Myometrial cell (primary cell): ENCODE results near the gene APOC4. TPM values are rescaled to one million over a fixed set of nuclear protein-coding genes. Genes with fewer than 3 reads are reported as not detected.

Experiments used
- total RNA-seq: library from RNA; depleted of rRNA; stranded (reverse); fragments of >200 nt; gene quantifications from 2 replicates; pipeline ENCODE4 v1.2.3, GENCODE V29; 2015

Gene APOC4
- not detected in 2 replicates for total RNA-seq

GRCh38 chr19:44942067-44942571, at the start of gene APOC4:
Gene APOC4 (plus strand): TSS chr19:44942237. CDS start chr19:44942278, 41 bp downstream.

GRCh38 chr19:44905437-44906160, 36.4 kb upstream of the APOC4 start, which contains the start of gene APOE:
Gene APOE (plus strand): TSS chr19:44905796. CDS start chr19:44906625, 829 bp downstream.

GRCh38 chr19:44914433-44915206, 27.4 kb upstream of the APOC4 start, which contains the start of gene APOC1:
Gene APOC1 (plus strand): TSS chr19:44914608. CDS start chr19:44914892, 284 bp downstream.

GRCh38 chr19:44954649-44955504, 12.8 kb downstream of the APOC4 start, which contains the start of gene CLPTM1:
Gene CLPTM1 (plus strand): TSS chr19:44955380. CDS start chr19:44955396, 16 bp downstream.

Other genes with a start within 250 kb of the APOC4 start
- gene CEACAM16, start 243.1 kb upstream of the APOC4 start, total RNA-seq: not detected in 2 replicates
- 36.3 and 44.4 TPM in 2 replicates for gene BCL3, start 193.5 kb upstream of the APOC4 start, total RNA-seq
- 0.58 TPM in 1 of 2 replicates, not detected in the other for gene CBLC, start 164.3 kb upstream of the APOC4 start, total RNA-seq
- 19.0 and 25.9 TPM in 2 replicates for gene BCAM, start 133.1 kb upstream of the APOC4 start, total RNA-seq
- 246 and 247 TPM in 2 replicates for gene NECTIN2, start 95.9 kb upstream of the APOC4 start, total RNA-seq
- gene TOMM40, start 51.0 kb upstream of the APOC4 start, total RNA-seq: 70.3 and 96.9 TPM in 2 replicates
- gene APOE, start 36.4 kb upstream of the APOC4 start, total RNA-seq: 11.8 and 21.4 TPM in 2 replicates
- gene APOC1, start 27.6 kb upstream of the APOC4 start, total RNA-seq: 6.6 and 16.7 TPM in 2 replicates
- gene APOC2, start 3.8 kb downstream of the APOC4 start, total RNA-seq: not detected in 2 replicates
- gene CLPTM1, start 13.1 kb downstream of the APOC4 start, total RNA-seq: 42.7 and 82.2 TPM in 2 replicates
- 14.9 and 21.9 TPM in 2 replicates for gene RELB, start 59.2 kb downstream of the APOC4 start, total RNA-seq
- 37.4 and 38.6 TPM in 2 replicates for gene CLASRP, start 96.8 kb downstream of the APOC4 start, total RNA-seq
- gene ZNF296, start 134.2 kb downstream of the APOC4 start, total RNA-seq: 1.9 TPM in 1 of 2 replicates, not detected in the other
- gene GEMIN7, start 137.0 kb downstream of the APOC4 start, total RNA-seq: 18.5 and 23.2 TPM in 2 replicates
- 29.2 and 37.8 TPM in 2 replicates for gene PPP1R37, start 150.9 kb downstream of the APOC4 start, total RNA-seq
- gene NKPD1, start 218.7 kb downstream of the APOC4 start, total RNA-seq: under 0.01 TPM in 1 of 2 replicates, not detected in the other
- gene TRAPPC6A, start 236.0 kb downstream of the APOC4 start, total RNA-seq: 13.1 and 14.7 TPM in 2 replicates
- gene BLOC1S3, start 236.5 kb downstream of the APOC4 start, total RNA-seq: 3.2 and 7.8 TPM in 2 replicates